ENCODE data around the gene CD37. TPM values are rescaled to one million over a fixed set of nuclear protein-coding genes. Genes with fewer than 3 reads are reported as not detected.

The CD37 gene
- total RNA-seq, 1 experiment from 2014 or later = 0.76 TPM

GRCh38 chr19:49301866-49302252, 33.3 kb upstream of the CD37 start:
- ATAC-seq (no peak; the same call in 1 of the 2 replicates), DNase-seq (ENCODE audit: low read depth, low spot score) (no peak)
- H3K9me3 ChIP-seq (ENCODE audit: control insufficient read depth in 1 of 2, insufficient read depth in 1 of 2, low read depth in 1 of 2, low read length in 2 of 2) = no peaks in the 10 kb centered on the region
- H3K27ac ChIP-seq (ENCODE audit: low read depth, low read length) = no peak overlapping the region
- H3K27me3 ChIP-seq (ENCODE audit: insufficient read depth, low read length) = no peaks in the 10 kb centered on the region
- H3K9me2 ChIP-seq (ENCODE audit: insufficient read depth) = no peaks in the 10 kb centered on the region
- no peak overlapping the region for H3K9ac ChIP-seq (ENCODE audit: low read length)
- ChIA-PET POLR2A (no interaction called here), CTCF (interaction anchor here (0.6 to 2.4 kb wide), 7 partner anchors 10 to 93 kb away, joined by 3 to 10 read pairs (median 4); no protein-coding TSS in a partner anchor), RAD21 (ENCODE audit: low non-redundant PET in 1 of 2, low total read pairs in 2 of 2, uncharacterized antibody in 2 of 2, unreplicated experiment in 2 of 2) (no interaction called here)
- intact Hi-C loops (cut with micrococcal nuclease) = no loop called here
- H3K4me1 ChIP-seq (ENCODE audit: control insufficient read depth in 1 of 2, insufficient read depth in 2 of 2, low read length in 2 of 2) = peaks cover 0 to 6% of the 10 kb centered on the region in 2 experiments; a peak in 2 of 4 replicates
- no peak overlapping the region for H2AFZ ChIP-seq (ENCODE audit: low read depth, low read length, poor library complexity, severe bottlenecking)
- no peaks in the 10 kb centered on the region for H3K36me3 ChIP-seq (ENCODE audit: control insufficient read depth in 1 of 2, insufficient read depth in 2 of 2, low read length in 2 of 2)
- no peak overlapping the region for H3K4me2 ChIP-seq (ENCODE audit: low read length)
- TF ChIP-seq EZH2 (IDR thresholded peaks at IDR 0.05) (no peak), ELF1 (IDR thresholded peaks at IDR 0.05; ENCODE audit: borderline replicate concordance, low read depth) (no peak), SIN3A (IDR thresholded peaks at IDR 0.05; ENCODE audit: low read depth) (no peak), ZNF274 (IDR thresholded peaks at IDR 0.05; ENCODE audit: low read depth, low read length) (no peak), ZFX (IDR thresholded peaks at IDR 0.05) (no peak), ZBTB33 (IDR thresholded peaks at IDR 0.05; ENCODE audit: extremely low read depth, insufficient replicate concordance, low read length) (no peak), EZH2phosphoT487 (IDR thresholded peaks at IDR 0.05; ENCODE audit: borderline replicate concordance) (no peak), POLR2A (IDR thresholded peaks at IDR 0.05; ENCODE audit: borderline replicate concordance, extremely low read depth, insufficient read depth, insufficient read length) (no peak), FOSL1 (IDR thresholded peaks at IDR 0.05; ENCODE audit: low read depth) (no peak), CEBPB (IDR thresholded peaks at IDR 0.05; ENCODE audit: low read depth) (no peak), POLR2AphosphoS5 (IDR thresholded peaks at IDR 0.05; ENCODE audit: low read depth, low read length) (no peak), YY1 (IDR thresholded peaks at IDR 0.05; ENCODE audit: extremely low read depth, insufficient replicate concordance, low read depth, low read length) (no peak), JUND (IDR thresholded peaks at IDR 0.05) (no peak), RAD21 (IDR thresholded peaks at IDR 0.05; ENCODE audit: low read depth) (no peak), REST (IDR thresholded peaks at IDR 0.05; ENCODE audit: low read depth) (no peak)
- H3K79me2 ChIP-seq (ENCODE audit: insufficient read depth, low read length) = no peaks in the 10 kb centered on the region
- H3K4me3 ChIP-seq (replicated peaks in 1 of 2; ENCODE audit: low read depth in 1 of 2, low read length in 2 of 2) = no peak overlapping the region
- no TSS peak for BruUV-seq (replicated peaks)
- H4K20me1 ChIP-seq (ENCODE audit: insufficient read depth) = no peaks in the 10 kb centered on the region
